Immature natural killer cell (primary cell): ENCODE measurements around the gene MPPE1. TPM values are rescaled to one million over a fixed set of nuclear protein-coding genes. Genes with fewer than 3 reads are reported as not detected.
"Not testable (repeated sequence)": the region's sequence is repeated elsewhere in the genome, so short reads cannot be mapped to it uniquely, and the experiment has no call there.

ENCODE experiments used
- DNase-seq, 3 donors: peaks; one replicate each; pipeline ENCODE4 v3.0.0; 2022; ENCODE audit warnings: mixed read lengths in 1 of 3
- H3K27ac Mint-ChIP-seq, 6 donors: one replicate each; pipeline ENCODE4 v1.8.0; 2020; ENCODE audit warnings: mixed read lengths in 6 of 6, mild to moderate bottlenecking in 5 of 6, inconsistent platforms in 4 of 6, moderate library complexity in 3 of 6
- H3K27me3 Mint-ChIP-seq, 3 donors: one replicate each; pipeline ENCODE4 v1.8.0; 2020 to 2021; ENCODE audit warnings: low read depth in 3 of 3, mild to moderate bottlenecking in 3 of 3, mixed read lengths in 3 of 3, moderate library complexity in 3 of 3, inconsistent platforms in 1 of 3
- H3K36me3 Mint-ChIP-seq, 3 donors: one replicate each; pipeline ENCODE4 v1.8.0; 2020; ENCODE audit warnings: mixed read lengths in 3 of 3, inconsistent platforms in 2 of 3, mild to moderate bottlenecking in 2 of 3
- H3K4me1 Mint-ChIP-seq, 2 donors: one replicate each; pipeline ENCODE4 v1.8.0; 2020; ENCODE audit warnings: inconsistent platforms in 2 of 2, mild to moderate bottlenecking in 2 of 2, mixed read lengths in 2 of 2, moderate library complexity in 1 of 2
- H3K4me3 Mint-ChIP-seq, 5 donors: one replicate each; pipeline ENCODE4 v1.8.0; 2020; ENCODE audit warnings: mild to moderate bottlenecking in 5 of 5, mixed read lengths in 5 of 5, inconsistent platforms in 3 of 5, moderate library complexity in 3 of 5
- H3K9me3 Mint-ChIP-seq, 6 donors: one replicate each; pipeline ENCODE4 v1.8.0; 2020; ENCODE audit warnings: mild to moderate bottlenecking in 6 of 6, mixed read lengths in 6 of 6, inconsistent platforms in 4 of 6, moderate library complexity in 3 of 6
- polyA plus RNA-seq, 3 donors: library from polyadenylated mRNA; unstranded; fragments of 300-500 nt; fragmentation: Illumina TruSeq; gene quantifications; one replicate each; pipeline ENCODE4 v1.2.3, GENCODE V29; 2021

Gene MPPE1
- polyA plus RNA-seq, 3 donors from 2014 or later: 65.0 to 81.0 (median 67.8) TPM

DNA sequence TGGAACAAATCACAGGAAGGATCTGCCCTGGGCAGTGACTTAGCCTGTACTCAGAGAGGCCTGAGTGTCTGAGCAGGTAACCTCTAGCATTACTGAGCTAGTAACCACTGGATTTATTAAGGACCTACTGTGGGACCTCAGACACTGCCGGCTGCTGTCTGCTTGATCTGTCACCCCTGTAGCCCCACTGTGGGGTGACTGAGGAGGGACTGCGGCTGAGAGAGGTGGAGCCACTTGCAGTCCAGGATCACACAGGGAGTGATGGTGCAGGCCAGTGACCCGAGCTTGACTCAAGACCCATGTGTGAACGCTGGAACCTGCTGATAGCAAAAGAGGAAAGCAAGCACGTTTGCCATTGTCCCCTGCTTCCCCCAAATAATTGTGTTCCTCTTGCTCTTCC is 41.4 kb downstream of the MPPE1 start:
- no peak for DNase-seq
- Mint-ChIP-seq H3K4me1 (no peaks in the 10 kb centered on the region), H3K27me3 (peaks cover 0 to 5% (median 0%) of the 10 kb centered on the region in 3 donors), H3K9me3 (no peaks in the 10 kb centered on the region), H3K4me3 (no peak overlapping the region), H3K36me3 (peaks cover 0 to 4% (median 1%) of the 10 kb centered on the region in 3 donors), H3K27ac (no peak overlapping the region)

DNA sequence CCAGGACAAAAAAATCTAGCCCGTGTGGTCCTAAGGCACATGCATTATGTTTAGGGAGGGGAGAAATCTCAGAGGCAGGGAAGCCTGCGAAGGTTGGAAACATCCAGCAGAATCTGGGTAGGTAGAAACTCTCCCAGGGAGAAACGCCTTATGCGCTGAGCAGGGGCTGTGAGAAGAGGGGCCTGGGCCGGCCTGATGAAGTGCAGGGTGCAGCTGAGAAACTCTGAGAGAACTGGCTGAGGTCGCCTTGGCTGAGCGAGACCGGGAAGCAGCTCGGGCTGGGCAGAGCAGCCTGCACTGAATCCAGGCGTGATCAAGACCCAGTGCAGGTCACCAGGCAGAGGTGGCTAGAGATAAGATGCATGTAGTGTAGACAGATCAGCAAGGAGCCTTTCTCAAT is 41.8 kb downstream of the MPPE1 start:
- peaks cover 0 to 5% (median 0%) of the 10 kb centered on the region in 3 donors for H3K27me3 Mint-ChIP-seq

DNA sequence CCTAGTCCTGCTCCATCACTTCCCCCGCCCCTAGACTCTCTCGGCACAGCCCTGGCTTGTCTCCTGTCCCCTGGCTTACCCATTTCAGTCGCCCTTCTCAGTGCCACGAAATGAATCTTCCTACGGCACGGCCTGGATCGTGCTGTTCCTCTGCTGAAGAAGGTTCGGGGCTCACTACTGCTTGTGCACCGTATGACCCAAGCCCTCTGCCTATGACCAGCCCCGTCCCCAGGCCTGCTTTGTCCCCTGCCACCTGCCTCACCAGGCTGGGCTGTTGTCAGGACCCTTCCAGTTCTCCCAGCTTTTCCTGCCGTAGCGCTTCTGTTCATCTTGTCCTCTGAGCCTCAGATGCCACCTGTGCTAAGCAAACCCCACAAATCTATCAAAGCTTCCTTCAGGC is 43.0 kb downstream of the MPPE1 start:
- H3K27ac Mint-ChIP-seq: peak overlapping the region in 2 of 6 donors; percentile 8 to 26
- DNase-seq: no peak
- no peaks in the 10 kb centered on the region for H3K4me1 Mint-ChIP-seq
- H3K27me3 Mint-ChIP-seq: peaks cover 0 to 5% (median 0%) of the 10 kb centered on the region in 3 donors
- H3K4me3 Mint-ChIP-seq: no peak overlapping the region
- H3K9me3 Mint-ChIP-seq: peaks cover 0 to 1% (median 0%) of the 10 kb centered on the region in 6 donors
- H3K36me3 Mint-ChIP-seq: peaks cover 0 to 4% (median 4%) of the 10 kb centered on the region in 3 donors

More for the DNA sequence above, 41.8 kb downstream of the MPPE1 start:
- H3K4me3 Mint-ChIP-seq: no peak overlapping the region
- H3K27ac Mint-ChIP-seq: no peak overlapping the region
- no peaks in the 10 kb centered on the region for H3K9me3 Mint-ChIP-seq
- DNase-seq: no peak
- peaks cover 0 to 4% (median 4%) of the 10 kb centered on the region in 3 donors for H3K36me3 Mint-ChIP-seq
- no peaks in the 10 kb centered on the region for H3K4me1 Mint-ChIP-seq

DNA sequence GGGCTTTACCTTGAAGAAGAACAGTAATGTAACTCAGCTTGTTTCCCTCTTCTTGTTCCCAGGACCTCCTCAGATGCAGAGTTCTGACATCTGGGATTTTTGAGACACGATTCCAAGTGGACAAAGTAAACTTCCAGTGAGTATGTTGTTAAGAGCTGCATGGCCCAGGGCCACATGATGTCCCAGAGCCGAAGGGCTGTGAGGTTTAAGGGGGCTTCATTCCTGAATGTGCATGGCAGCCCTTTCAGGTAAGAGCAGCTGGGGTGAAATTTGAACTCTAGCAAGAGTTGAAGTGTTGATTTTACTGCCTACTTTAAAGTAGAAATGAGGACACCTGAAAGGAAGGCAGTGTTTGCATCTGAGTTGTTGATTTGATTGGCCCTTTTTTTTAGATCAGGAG is 43.6 kb downstream of the MPPE1 start:
- H3K9me3 Mint-ChIP-seq: peaks cover 0 to 2% (median 0%) of the 10 kb centered on the region in 6 donors
- H3K36me3 Mint-ChIP-seq: peaks cover 0 to 4% (median 4%) of the 10 kb centered on the region in 3 donors
- H3K4me3 Mint-ChIP-seq: no peak overlapping the region
- H3K27ac Mint-ChIP-seq: no peak overlapping the region
- no peak for DNase-seq
- no peaks in the 10 kb centered on the region for H3K4me1 Mint-ChIP-seq
- H3K27me3 Mint-ChIP-seq: peaks cover 0 to 5% (median 0%) of the 10 kb centered on the region in 3 donors

DNA sequence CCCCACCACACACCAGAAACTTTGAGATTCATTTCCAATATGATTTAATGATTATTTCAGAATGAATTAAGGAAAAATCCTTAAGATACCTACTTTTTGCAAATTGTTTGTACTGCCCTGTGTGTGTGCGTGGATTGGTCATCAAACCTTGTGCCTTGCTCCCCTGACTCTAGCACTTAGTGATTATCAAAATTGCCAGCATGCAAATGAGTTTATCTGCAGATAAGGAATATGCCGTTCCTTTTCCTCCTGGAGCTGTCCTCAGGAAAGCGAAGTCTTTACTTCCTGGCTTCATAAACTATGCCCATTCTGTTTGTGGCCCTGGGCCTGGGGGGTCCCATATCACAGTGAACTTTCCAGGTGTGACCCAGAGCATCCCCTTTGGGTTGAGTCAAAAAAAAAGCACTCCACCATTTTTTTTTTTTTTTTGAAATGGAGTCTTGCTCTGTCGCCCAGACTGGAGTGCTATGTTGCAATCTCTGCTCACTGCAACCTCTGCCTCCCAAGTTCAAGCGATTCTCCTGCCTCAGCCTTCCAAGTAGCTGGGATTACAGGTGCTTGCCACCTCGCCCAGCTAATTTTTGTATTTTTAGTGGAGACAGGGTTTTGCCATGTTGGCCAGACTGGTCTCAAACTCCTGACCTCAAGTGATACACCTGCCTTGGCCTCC is 45.5 kb downstream of the MPPE1 start:
- Mint-ChIP-seq H3K4me1 (peaks cover 0 to 1% of the 10 kb centered on the region in 2 donors), H3K27me3 (peaks cover 0 to 5% (median 0%) of the 10 kb centered on the region in 3 donors), H3K4me3 (no peak overlapping the region), H3K36me3 (peaks cover 0 to 4% (median 4%) of the 10 kb centered on the region in 3 donors), H3K27ac (no peak overlapping the region), H3K9me3 (peaks cover 0 to 2% (median 0%) of the 10 kb centered on the region in 6 donors)
- DNase-seq: no peak

DNA sequence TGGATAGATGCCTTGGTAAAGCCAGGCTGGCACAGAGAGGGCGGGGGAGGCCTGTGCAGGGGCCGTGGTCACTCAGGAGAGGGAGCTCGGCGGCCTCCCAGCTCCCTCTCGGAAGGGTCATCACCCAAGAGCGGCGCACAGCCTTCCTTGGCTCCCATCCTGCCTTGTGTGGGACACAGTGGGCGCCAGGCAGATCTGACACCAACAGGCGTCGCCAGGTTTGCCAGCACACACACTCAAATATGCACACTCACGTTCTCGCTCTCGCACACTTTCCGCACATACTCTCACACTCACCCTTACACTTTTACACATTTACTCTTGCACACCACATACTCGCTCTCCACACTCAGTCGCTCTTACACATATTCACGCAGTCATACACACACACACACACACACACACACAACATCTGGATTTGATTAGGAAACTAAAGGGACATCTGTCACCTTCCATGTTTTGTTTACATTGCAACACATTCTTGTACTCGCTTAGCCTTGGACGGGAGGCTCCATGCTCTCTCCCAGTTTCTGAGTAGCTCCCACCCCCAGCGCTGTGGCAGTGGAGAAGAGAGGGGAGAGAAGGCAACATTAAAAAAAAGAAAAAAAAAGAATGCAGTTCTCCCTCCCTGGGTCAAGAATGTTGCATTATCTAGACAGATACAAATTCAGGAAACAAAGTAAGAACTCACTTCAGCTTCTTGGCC is 46.4 kb downstream of the MPPE1 start:
- H3K27me3 Mint-ChIP-seq: peaks cover 0 to 5% (median 0%) of the 10 kb centered on the region in 3 donors
- no peak overlapping the region for H3K27ac Mint-ChIP-seq
- peaks cover 0 to 2% (median 0%) of the 10 kb centered on the region in 6 donors for H3K9me3 Mint-ChIP-seq
- peaks cover 0 to 4% (median 4%) of the 10 kb centered on the region in 3 donors for H3K36me3 Mint-ChIP-seq
- DNase-seq: no peak
- peak overlapping the region in 1 of 5 donors; percentile 2 for H3K4me3 Mint-ChIP-seq
- H3K4me1 Mint-ChIP-seq: peaks cover 0 to 6% of the 10 kb centered on the region in 2 donors

DNA sequence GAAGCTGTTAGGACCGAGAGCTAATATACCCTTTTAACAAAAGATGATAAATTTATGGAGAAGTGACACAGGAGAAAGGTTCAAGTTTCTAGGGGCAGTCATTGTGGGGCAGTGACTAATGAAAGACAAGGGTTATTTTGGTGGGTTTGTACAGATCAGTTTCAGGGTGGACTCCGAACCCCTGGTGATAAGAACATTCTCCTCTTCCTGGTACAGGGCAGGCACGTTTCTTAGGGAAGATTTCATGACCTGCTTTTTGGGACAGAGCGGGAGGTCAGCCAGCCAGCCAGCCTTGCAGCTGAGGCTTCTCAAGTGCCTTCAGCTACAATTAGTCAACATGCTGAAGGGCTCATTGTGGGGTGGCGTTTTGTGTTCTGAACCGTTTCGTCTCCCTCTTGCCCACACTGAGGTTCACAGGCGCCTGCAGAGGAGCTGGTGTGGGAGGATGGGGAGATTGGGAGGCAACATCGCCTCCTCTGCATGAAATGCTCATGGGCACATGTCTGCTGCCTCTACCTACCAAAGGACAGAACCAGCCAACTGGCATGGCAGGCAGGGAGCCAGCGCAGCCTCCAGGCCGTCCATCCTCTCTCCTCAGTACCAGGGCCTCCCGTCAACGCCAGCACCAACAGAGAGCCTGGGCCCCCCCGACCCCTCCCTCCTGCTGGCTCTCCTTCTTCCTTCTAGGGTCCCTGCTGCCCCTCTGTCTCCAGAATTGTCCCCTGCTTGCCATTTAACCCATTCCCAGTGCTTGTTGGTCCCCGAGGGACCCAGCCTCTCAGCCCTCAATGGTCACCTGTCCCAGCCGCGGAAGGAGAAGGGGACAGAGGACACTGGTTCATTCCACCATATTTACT is 47.3 kb downstream of the MPPE1 start:
- H3K4me3 Mint-ChIP-seq: no peak overlapping the region
- peaks cover 0 to 2% (median 0%) of the 10 kb centered on the region in 6 donors for H3K9me3 Mint-ChIP-seq
- H3K27ac Mint-ChIP-seq: no peak overlapping the region
- H3K4me1 Mint-ChIP-seq: peaks cover 0 to 6% of the 10 kb centered on the region in 2 donors
- H3K27me3 Mint-ChIP-seq: peaks cover 0 to 4% (median 0%) of the 10 kb centered on the region in 3 donors
- DNase-seq: no peak
- H3K36me3 Mint-ChIP-seq: peaks cover 0 to 4% (median 4%) of the 10 kb centered on the region in 3 donors

DNA sequence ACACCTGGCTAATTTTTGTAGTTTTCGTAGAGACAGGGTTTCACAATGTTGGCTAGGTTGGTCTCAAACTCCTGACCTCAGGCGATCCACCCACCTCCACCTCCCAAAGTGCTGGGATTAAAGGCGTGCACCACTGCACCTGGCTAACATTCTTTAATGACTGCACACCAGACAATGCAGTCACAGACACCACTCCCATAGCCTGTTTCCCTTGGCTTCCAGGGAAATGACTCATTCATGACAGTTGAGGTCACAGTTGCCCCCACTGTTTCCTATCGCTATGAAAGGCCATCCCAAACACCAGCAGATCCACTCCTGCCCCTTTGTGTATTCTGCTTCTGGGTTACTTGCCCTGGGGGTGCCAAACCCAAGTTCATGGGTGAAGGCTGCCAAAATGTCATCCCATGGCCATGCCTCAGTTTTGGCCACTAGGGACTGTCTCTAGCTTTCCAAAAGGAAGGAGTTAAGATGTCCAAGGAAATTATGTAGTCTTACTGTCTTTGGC is 48.2 kb downstream of the MPPE1 start:
- H3K4me1 Mint-ChIP-seq: peaks cover 6 to 10% of the 10 kb centered on the region in 2 donors
- no peak for DNase-seq
- H3K27ac Mint-ChIP-seq: peak overlapping the region in 1 of 6 donors; percentile 46
- peaks cover 3 to 7% (median 4%) of the 10 kb centered on the region in 3 donors for H3K36me3 Mint-ChIP-seq
- peaks cover 0 to 2% (median 0%) of the 10 kb centered on the region in 6 donors for H3K9me3 Mint-ChIP-seq
- no peak overlapping the region for H3K4me3 Mint-ChIP-seq
- peaks cover 0 to 2% (median 0%) of the 10 kb centered on the region in 3 donors for H3K27me3 Mint-ChIP-seq

DNA sequence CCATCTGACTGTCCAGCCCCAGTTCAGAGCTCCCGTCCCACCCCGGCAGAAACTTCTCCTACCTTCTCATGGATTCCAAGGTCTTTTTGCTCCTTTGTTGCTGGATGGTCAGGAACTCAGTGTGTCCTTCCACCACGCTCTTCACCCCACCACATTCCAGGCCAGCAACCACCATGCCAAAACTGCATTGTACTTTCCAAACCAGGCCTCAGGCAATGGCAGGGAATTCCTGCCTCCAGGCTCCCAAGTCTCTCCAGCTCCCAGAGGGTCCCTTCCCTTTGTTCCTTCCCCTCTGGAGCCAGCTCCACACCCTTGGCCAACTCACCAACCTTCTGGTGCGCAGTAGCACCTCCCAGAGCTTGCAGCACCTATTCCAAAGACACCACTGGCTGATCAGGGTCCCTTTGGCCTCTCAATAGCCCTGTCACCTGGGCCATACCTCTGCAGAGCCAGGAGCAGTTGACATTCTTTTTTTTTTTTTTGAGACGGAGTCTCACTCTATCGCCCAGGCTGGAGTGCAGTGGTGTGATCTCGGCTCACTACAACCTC is 48.8 kb downstream of the MPPE1 start:
- Mint-ChIP-seq H3K27me3 (peaks cover 0 to 2% (median 0%) of the 10 kb centered on the region in 3 donors), H3K27ac (peak overlapping the region in 1 of 6 donors; percentile 67), H3K4me3 (no peak overlapping the region), H3K9me3 (peaks cover 0 to 2% (median 0%) of the 10 kb centered on the region in 6 donors), H3K36me3 (peaks cover 0 to 7% (median 4%) of the 10 kb centered on the region in 3 donors), H3K4me1 (peaks cover 8 to 10% of the 10 kb centered on the region in 2 donors)
- no peak for DNase-seq

DNA sequence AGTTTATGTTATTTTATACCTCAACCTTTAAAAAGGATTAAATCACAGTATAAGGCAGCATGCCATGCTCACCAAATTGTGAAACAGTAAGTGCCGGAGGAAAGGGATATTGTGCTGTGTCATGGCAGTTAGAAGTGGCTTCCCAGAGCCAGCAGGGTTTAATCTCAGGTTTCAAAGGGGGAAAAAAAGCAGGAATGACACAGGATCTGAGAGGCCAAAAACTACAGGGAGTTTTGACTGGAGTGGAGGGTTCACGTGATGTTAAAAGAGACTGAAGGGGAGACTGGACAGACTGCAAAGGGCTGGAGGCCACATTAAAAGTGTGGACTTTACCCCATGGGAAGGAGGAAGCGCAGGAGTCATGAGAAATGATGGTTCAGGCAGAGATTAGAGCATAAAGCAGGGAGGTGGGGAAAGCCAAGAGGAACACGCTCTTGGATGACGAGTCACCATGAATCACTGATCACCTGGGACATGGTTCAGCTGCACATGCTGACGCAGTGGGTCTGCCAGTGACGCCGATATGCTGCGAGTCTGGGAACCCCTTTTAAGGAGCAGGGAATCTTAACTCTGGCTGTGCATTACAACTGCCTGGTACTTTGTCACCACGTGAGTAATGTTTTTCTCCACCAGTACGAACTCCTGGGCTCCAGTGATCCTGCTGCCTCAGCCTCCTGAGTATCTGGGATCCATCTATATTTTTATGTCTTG is 50.8 kb downstream of the MPPE1 start:
- peaks cover 0 to 2% (median 0%) of the 10 kb centered on the region in 6 donors for H3K9me3 Mint-ChIP-seq
- H3K4me3 Mint-ChIP-seq: no peak overlapping the region
- no peak for DNase-seq
- peaks cover 0 to 2% (median 0%) of the 10 kb centered on the region in 3 donors for H3K27me3 Mint-ChIP-seq
- peak overlapping the region in 3 of 6 donors; percentile 21 to 65 (median 45) for H3K27ac Mint-ChIP-seq
- H3K36me3 Mint-ChIP-seq: peaks cover 0 to 7% (median 4%) of the 10 kb centered on the region in 3 donors
- H3K4me1 Mint-ChIP-seq: peaks cover 25 to 29% of the 10 kb centered on the region in 2 donors

DNA sequence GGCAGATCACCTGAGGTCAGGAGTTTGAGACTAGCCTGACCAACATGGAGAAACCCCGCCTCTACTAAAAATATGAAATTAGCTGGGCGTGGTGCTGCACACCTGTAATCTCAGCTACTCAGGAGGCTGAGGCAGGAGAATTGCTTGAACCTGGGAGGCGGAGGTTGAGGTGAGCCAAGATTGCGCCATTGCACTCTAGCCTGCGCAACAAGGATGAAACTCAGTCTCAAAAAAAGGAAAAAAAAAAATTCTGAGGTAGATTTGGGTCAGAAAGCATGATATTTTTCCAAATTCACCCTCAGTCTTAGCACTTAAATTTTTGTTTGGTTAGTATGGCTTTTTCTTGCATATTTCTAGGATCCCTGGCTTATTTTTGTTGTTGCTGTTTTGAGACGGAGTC is 53.6 kb downstream of the MPPE1 start:
- DNase-seq, H3K4me3 Mint-ChIP-seq, H3K9me3 Mint-ChIP-seq, H3K36me3 Mint-ChIP-seq: not testable (repeated sequence)
- peaks cover 20 to 25% (median 24%) of the 10 kb centered on the region in 3 donors for H3K27me3 Mint-ChIP-seq
- H3K27ac Mint-ChIP-seq: peak overlapping the region in 3 of 6 donors; percentile 27 to 75 (median 74)
- peaks cover 52 to 56% of the 10 kb centered on the region in 2 donors for H3K4me1 Mint-ChIP-seq

DNA sequence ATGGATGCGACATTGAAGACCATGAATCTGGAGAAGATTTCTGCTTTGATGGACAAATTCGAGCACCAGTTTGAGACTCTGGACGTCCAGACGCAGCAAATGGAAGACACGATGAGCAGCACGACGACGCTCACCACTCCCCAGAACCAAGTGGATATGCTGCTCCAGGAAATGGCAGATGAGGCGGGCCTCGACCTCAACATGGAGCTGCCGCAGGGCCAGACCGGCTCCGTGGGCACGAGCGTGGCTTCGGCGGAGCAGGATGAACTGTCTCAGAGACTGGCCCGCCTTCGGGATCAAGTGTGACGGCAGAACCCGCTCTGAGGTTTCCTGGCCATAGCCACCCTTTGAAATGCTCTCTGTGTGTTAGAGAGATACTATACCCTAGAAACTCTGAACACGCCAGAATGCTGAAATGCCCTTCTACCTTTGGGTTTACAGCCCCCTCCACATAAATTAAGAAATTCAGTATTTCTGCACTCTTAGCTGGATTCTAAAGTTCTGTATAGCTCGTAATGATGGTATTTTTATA is 56.2 kb downstream of the MPPE1 start:
- H3K27me3 Mint-ChIP-seq: peaks cover 20 to 29% (median 26%) of the 10 kb centered on the region in 3 donors
- H3K9me3 Mint-ChIP-seq: no peaks in the 10 kb centered on the region
- peaks cover 46 to 57% of the 10 kb centered on the region in 2 donors for H3K4me1 Mint-ChIP-seq
- peak overlapping the region; percentile 99 to 100 (median 100) for H3K4me3 Mint-ChIP-seq
- H3K27ac Mint-ChIP-seq: peak overlapping the region; percentile 99 to 100 (median 100)
- peaks cover 0 to 4% (median 4%) of the 10 kb centered on the region in 3 donors for H3K36me3 Mint-ChIP-seq
- DNase-seq: peak; percentile 63 to 67 (median 67)
